RPMI8226 (cell line): ENCODE data around the gene ASNSD1.
"Not testable (repeated sequence)": the region's sequence is repeated elsewhere in the genome, so short reads cannot be mapped to it uniquely, and the experiment has no call there.

Source experiments
- DNase-seq: peaks from one replicate; pipeline ENCODE4 v3.0.0-alpha.2; 2015

The ASNSD1 gene

GRCh38 chr2:189648846-189649509, 12.3 kb upstream of the ASNSD1 start:
- no peak for DNase-seq

- DNase-seq: no peak
Observed at GRCh38 chr2:189651284-189651683, 10.0 kb upstream of the ASNSD1 start.

- DNase-seq: not testable (repeated sequence)
Observed at GRCh38 chr2:189653464-189653863, 7.8 kb upstream of the ASNSD1 start.

- no peak for DNase-seq
Observed at GRCh38 chr2:189654641-189655040, 6.6 kb upstream of the ASNSD1 start.

GRCh38 chr2:189657867-189658266, 3.4 kb upstream of the ASNSD1 start:
- peak; percentile 67 for DNase-seq

GRCh38 chr2:189658306-189659212, 2.7 kb upstream of the ASNSD1 start:
- no peak for DNase-seq

DNA sequence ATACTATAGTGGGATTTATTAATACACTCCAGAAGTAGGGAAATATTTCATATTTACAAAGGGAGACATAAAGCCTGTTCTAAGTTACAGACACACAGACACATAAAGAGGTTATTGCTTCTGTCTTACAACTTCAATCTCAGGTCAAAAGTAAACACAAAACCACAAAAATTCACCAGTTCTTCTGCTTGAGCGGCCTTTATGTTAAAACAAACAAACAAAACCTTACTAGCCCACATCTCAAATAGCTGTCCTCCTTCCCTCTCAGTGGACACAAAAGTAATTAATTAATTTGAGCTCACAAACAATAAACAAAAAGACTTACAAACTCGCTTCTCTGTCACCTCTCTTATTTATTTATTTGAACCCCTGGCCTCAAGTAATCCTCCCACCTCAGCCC, 1.5 kb upstream of the ASNSD1 start:
- DNase-seq: no peak

DNA sequence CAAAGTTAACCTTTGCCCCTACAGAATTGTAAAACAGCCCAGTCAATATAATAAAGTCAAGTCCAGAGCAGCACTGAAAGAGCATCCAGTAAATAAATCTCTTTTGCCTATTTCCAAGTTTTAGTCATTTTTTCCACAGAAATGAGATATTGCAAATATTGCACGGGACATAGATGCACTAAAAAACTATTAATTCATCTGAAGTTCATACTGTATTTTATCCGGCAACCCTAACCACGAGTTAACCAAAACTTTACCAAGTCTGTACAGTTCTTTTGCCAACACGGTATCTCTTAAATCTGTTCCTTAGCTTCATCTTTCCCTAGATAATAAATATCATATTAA, 484 bp upstream of the ASNSD1 start:
- no peak for DNase-seq

DNA sequence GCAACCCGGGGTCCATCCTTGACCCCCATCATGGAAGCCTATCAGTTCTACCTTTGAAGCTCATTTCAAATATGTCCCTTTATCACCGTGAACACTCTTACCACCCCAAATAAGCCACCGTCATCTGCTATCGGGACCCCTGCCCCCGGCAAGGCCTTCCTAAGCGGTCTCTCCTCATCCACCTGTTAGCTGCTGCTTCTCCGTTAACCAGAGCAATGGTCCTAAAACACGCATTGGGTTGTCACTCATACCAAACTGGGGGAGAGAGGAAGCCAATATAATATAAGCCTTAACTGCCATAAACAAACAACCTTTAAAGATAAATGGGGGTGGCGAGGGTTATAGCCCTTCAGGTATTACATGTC, 680 bp downstream of the ASNSD1 start:
- no peak for DNase-seq

DNA sequence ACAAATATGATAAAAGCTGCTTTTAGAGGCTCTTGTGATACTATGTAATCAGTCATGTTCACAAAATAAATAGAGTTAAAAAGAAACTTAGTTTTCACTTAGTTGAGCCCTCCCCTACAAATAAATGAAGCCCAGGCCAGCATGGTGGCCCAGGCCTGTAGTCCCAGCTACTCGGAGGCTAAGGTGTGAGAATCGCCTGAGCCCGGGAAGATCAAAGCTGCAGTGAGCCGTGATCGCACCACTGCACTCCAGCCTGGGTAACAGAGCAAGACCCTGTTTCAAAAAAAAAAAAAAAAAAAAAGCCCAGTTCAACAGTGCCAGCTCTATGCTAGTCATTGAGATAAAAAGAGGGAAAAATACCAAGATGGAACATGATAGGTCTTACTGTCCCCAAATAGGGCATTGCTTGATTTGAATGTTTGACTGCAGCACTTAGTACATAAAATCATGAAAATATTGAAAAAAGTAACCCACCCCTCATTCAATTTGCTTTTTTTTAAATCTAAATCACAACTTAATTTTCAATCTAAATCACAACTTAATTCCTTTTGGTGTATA, 1.5 kb downstream of the ASNSD1 start:
- DNase-seq: no peak

- not testable (repeated sequence) for DNase-seq
Observed at GRCh38 chr2:189663319-189663718, 2.1 kb downstream of the ASNSD1 start.

GRCh38 chr2:189669913-189670312, 8.7 kb downstream of the ASNSD1 start:
- DNase-seq: no peak

GRCh38 chr2:189673661-189674373, 12.6 kb downstream of the ASNSD1 start:
- no peak for DNase-seq

- peak; percentile 79 for DNase-seq
Observed at GRCh38 chr2:189674374-189675112, 13.3 kb downstream of the ASNSD1 start, which contains the start of gene ANKAR. ANKAR (plus strand) TSS chr2:189674670; CDS start chr2:189676491, 1,821 bp downstream.

DNA sequence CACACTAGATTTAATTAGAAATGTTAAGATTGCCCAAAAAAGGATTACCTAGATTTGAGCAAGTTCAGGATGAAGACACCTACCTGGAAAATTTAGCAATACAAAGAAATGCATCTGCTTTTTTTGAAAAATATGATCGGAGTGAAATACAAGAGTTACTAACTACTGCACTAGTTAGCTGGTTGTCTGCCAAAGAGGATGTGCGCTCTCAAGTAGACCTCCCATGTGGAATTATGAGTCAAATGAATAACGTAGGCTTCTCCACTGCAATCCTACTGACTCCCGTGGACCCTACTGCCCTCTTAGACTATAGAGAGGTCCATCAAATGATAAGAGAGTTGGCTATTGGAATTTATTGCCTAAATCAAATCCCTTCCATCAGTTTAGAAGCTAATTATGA, 15.2 kb downstream of the ASNSD1 start:
- no peak for DNase-seq

DNA sequence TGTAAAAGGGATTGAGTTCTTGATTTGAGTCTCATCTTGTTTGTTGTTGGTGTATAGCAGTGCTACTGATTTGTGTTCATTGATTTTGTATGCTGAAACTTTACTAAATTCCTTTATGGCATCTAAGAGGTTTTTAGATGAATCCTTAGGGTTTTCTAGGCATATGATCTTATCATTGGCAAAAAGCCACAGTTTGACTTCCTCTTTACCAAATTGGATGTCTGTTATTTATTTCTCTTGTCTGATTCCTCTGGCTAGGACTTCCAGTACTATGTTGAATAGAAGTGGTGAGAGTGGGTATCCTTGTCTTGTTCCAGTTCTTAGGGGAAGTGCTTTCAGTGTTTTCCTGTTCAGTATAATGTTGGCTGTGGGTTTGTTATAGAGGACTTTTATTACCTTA, 18.0 kb downstream of the ASNSD1 start:
- DNase-seq: no peak

DNA sequence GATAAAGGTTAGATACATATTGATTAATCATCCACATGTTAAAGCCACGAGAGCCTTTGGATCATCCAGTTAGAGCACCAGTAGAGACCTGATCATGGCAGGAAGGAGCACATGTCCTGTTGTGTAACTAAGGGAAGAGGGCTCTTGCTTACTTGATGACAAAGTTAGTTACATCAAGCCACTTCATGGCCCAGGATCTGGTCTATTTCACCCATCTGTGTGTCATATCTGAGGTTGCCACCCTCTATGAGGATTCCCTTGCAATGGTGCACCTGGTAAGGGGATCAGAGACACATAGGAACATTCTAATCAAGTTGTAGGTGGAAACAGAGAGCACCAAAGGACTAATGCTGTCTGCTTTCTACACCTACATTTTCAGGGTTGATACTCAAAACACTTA, 19.9 kb downstream of the ASNSD1 start:
- DNase-seq: no peak

GRCh38 chr2:189681903-189682302, 20.6 kb downstream of the ASNSD1 start:
- DNase-seq: no peak

GRCh38 chr2:189683348-189683747, 22.1 kb downstream of the ASNSD1 start:
- no peak for DNase-seq

DNA sequence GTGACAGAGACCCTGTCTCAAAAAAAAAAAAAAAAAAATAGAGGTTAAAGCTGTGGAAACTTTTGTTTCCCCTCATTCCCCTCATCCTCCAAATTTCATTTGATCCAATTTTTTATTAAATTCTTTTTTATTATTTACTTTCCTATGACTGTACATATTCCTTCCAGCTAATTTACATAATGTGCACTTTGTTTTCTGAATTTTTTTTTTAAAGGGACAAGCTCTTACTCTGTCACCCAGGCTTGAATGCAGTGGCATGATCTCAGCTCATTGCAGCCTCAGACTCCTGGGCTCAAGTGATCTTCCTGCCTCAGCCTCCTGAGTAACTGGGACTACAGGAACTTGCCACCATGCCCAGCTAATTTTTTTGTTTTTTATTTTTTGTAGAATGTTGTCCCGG, 23.6 kb downstream of the ASNSD1 start:
- DNase-seq: no peak

GRCh38 chr2:189685540-189686229, 24.4 kb downstream of the ASNSD1 start:
- peak; percentile 85 for DNase-seq

DNA sequence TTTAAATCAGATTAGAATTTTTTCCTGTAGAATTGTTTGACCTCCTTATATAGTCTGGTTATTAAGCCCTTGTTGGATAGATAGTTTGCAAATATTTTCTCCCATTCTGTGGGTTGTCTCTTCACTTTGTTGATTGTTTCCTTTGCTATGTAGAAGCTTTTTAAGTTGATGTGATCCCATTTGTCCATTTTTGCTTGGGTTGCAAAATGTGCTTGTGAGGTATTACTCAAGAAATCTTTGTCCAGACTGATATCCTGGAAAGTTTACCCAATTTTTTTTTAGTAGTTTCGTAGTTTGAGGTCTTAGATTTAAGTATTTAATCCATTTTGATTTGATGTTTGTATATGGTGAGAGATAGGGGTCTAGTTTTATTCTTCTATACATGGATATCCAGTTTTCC, 26.5 kb downstream of the ASNSD1 start:
- not testable (repeated sequence) for DNase-seq
